H1 (cell line): ENCODE measurements around the gene CTTNBP2NL. TPM values are rescaled to one million over a fixed set of nuclear protein-coding genes. Genes with fewer than 3 reads are reported as not detected.

Experiments used
- CTCF ChIA-PET: fragments of 300-600 bp; sonication (Branson Sonifier 250); formaldehyde crosslinking; loops from one replicate; lab custom pipeline; 2021; ENCODE audit not compliant: partially characterized antibody; lab: Charles Lee
- POLR2A ChIA-PET: fragments of 300-600 bp; sonication (Branson Sonifier 250); formaldehyde crosslinking; loops from one replicate; lab custom pipeline; 2021; ENCODE audit warnings: inconsistent platforms; ENCODE audit not compliant: partially characterized antibody; lab: Charles Lee
- DNase-seq, 2 experiments: peaks; one replicate each; pipeline versions ENCODE4 v3.0.0 to v3.0.0-alpha.2; 2010 to 2022; ENCODE audit warnings: low spot score in 2 of 2, low read depth in 1 of 2, mixed read lengths in 1 of 2
- FAIRE-seq: peaks from 2 replicates; lab custom pipeline; 2011; peaks lifted over from hg19 to GRCh38; lab: Jason Lieb, UNC
- H2AFZ ChIP-seq: 2 replicates; pipeline ENCODE4 v1.8.1; 2012; ENCODE audit warnings: low read length, inconsistent platforms
- H2AK5ac ChIP-seq: 2 replicates; pipeline ENCODE4 v1.6.1; 2013; ENCODE audit warnings: low read depth, low read length
- H2BK120ac ChIP-seq: replicated peaks from 2 replicates; pipeline ENCODE3; 2013; ENCODE audit warnings: low read depth, low read length, inconsistent platforms
- H2BK12ac ChIP-seq: 2 replicates; pipeline ENCODE4 v1.6.1; 2013; ENCODE audit warnings: low read depth, low read length
- H2BK15ac ChIP-seq: 2 replicates; pipeline ENCODE4 v1.6.1; 2013; ENCODE audit warnings: low read length
- H2BK20ac ChIP-seq: 2 replicates; pipeline ENCODE4 v1.6.1; 2013; ENCODE audit warnings: low read length
- H2BK5ac ChIP-seq: 2 replicates; pipeline ENCODE4 v1.6.1; 2013; ENCODE audit warnings: low read depth, low read length
- H3K14ac ChIP-seq: 2 replicates; pipeline ENCODE4 v1.6.1; 2013; ENCODE audit warnings: inconsistent platforms; ENCODE audit not compliant: insufficient read length
- H3K18ac ChIP-seq: 2 replicates; pipeline ENCODE4 v1.6.1; 2013; ENCODE audit warnings: low read length; ENCODE audit errors: extremely low read depth
- H3K23ac ChIP-seq: 2 replicates; pipeline ENCODE4 v1.6.1; 2013; ENCODE audit warnings: inconsistent platforms; ENCODE audit not compliant: insufficient read length
- H3K23me2 ChIP-seq: 2 replicates; pipeline ENCODE4 v1.6.1; 2013; ENCODE audit warnings: low read depth, low read length
- H3K27ac ChIP-seq: 2 replicates; pipeline ENCODE4 v1.6.1; 2011; ENCODE audit warnings: low read depth, low read length, inconsistent platforms
- H3K27me3 ChIP-seq, 4 experiments: replicated peaks in 1 of 4; 1 replicate in 1 of 4; 2 replicates in 3 of 4; pipeline versions ENCODE4 v1.6.1 to v1.8.1; 2011 to 2013; ENCODE audit warnings: low read length in 3 of 4, mild to moderate bottlenecking in 3 of 4, inconsistent platforms in 2 of 4, mixed read lengths in 2 of 4, moderate library complexity in 1 of 4; ENCODE audit not compliant: control insufficient read depth in 3 of 4, insufficient read depth in 3 of 4; ENCODE audit errors: extremely low read depth in 1 of 4
- H3K36me3 ChIP-seq, 4 experiments: 2 replicates each; pipeline versions ENCODE4 v1.6.1 to v1.8.1; 2011 to 2013; ENCODE audit warnings: mild to moderate bottlenecking in 4 of 4, low read length in 3 of 4, moderate library complexity in 2 of 4, control low read depth in 1 of 4, inconsistent platforms in 1 of 4; ENCODE audit not compliant: insufficient read depth in 4 of 4, control insufficient read depth in 2 of 4
- H3K4ac ChIP-seq: replicated peaks from 2 replicates; pipeline ENCODE3; 2013; ENCODE audit warnings: low read length, low read depth, mixed read lengths, inconsistent platforms; ENCODE audit not compliant: insufficient read length
- H3K4me1 ChIP-seq, 4 experiments: replicated peaks in 1 of 4; 1 replicate in 1 of 4; 2 replicates in 3 of 4; pipeline versions ENCODE4 v1.6.1 to v1.8.1; 2011 to 2013; ENCODE audit warnings: low read length in 3 of 4, inconsistent platforms in 2 of 4, mixed read lengths in 1 of 4; ENCODE audit not compliant: insufficient read depth in 4 of 4, control insufficient read depth in 3 of 4
- H3K4me2 ChIP-seq, 2 experiments: 2 replicates each; pipeline versions ENCODE4 v1.6.1 to v1.8.1; 2011 to 2013; ENCODE audit warnings: low read depth in 2 of 2, low read length in 2 of 2, control low read depth in 1 of 2, inconsistent platforms in 1 of 2, mild to moderate bottlenecking in 1 of 2; ENCODE audit not compliant: insufficient read depth in 1 of 2
- H3K4me3 ChIP-seq, 4 experiments: fragments of 200-600, 300-600 bp in 1 of 4; sonication (generic), shearing (Covaris generic), sonication (Bioruptor Twin) in 1 of 4; 2 replicates each; pipeline versions ENCODE4 v1.5.1 to v1.8.1; 2011 to 2016; ENCODE audit warnings: low read length in 4 of 4, low read depth in 3 of 4, control low read depth in 2 of 4, inconsistent platforms in 2 of 4, mild to moderate bottlenecking in 2 of 4, mixed read lengths in 1 of 4, moderate library complexity in 1 of 4; ENCODE audit not compliant: insufficient read depth in 2 of 4; ENCODE audit errors: extremely low read depth in 1 of 4
- H3K56ac ChIP-seq: replicated peaks from 2 replicates; pipeline ENCODE3; 2013; ENCODE audit warnings: low read depth, mild to moderate bottlenecking, mixed read lengths, low read length, inconsistent platforms; ENCODE audit not compliant: insufficient read length
- H3K79me1 ChIP-seq: 2 replicates; pipeline ENCODE4 v1.6.1; 2013; ENCODE audit warnings: low read depth, low read length, control low read depth
- H3K79me2 ChIP-seq, 2 experiments: 2 replicates each; pipeline versions ENCODE4 v1.6.1 to v1.8.1; 2012 to 2013; ENCODE audit warnings: low read length in 2 of 2, mild to moderate bottlenecking in 2 of 2, inconsistent platforms in 1 of 2; ENCODE audit not compliant: insufficient read depth in 2 of 2, control insufficient read depth in 1 of 2
- H3K9ac ChIP-seq, 4 experiments: replicated peaks in 1 of 4; 1 replicate in 1 of 4; 2 replicates in 3 of 4; pipeline versions ENCODE4 v1.6.1 to v1.8.1; 2011 to 2013; ENCODE audit warnings: low read depth in 3 of 4, low read length in 3 of 4, control low read depth in 2 of 4, mild to moderate bottlenecking in 2 of 4, moderate library complexity in 2 of 4, inconsistent platforms in 1 of 4; ENCODE audit errors: extremely low read depth in 1 of 4
- H3K9me3 ChIP-seq, 2 experiments: 2 replicates each; pipeline versions ENCODE4 v1.6.1 to v1.8.1; 2012 to 2013; ENCODE audit warnings: mild to moderate bottlenecking in 2 of 2, moderate library complexity in 2 of 2, control low read depth in 1 of 2, inconsistent platforms in 1 of 2, low read depth in 1 of 2, low read length in 1 of 2, mixed read lengths in 1 of 2; ENCODE audit not compliant: insufficient read depth in 2 of 2
- H4K20me1 ChIP-seq, 2 experiments: replicated peaks in 1 of 2; 2 replicates each; pipeline versions ENCODE3 to v1.8.1; 2011 to 2013; ENCODE audit warnings: inconsistent platforms in 2 of 2, low read length in 2 of 2, mild to moderate bottlenecking in 1 of 2; ENCODE audit not compliant: insufficient read depth in 2 of 2, control insufficient read depth in 1 of 2
- H4K5ac ChIP-seq: 2 replicates; pipeline ENCODE4 v1.6.1; 2013; ENCODE audit warnings: low read length, low read depth, mixed read lengths, inconsistent platforms; ENCODE audit not compliant: insufficient read length
- H4K8ac ChIP-seq: 2 replicates; pipeline ENCODE4 v1.8.0; 2013; ENCODE audit warnings: mild to moderate bottlenecking, moderate library complexity, low read length, inconsistent platforms; ENCODE audit not compliant: insufficient read depth; ENCODE audit errors: extremely low read depth
- H4K91ac ChIP-seq: replicated peaks from 2 replicates; pipeline ENCODE3; 2013; ENCODE audit warnings: low read length, mixed read lengths, inconsistent platforms; ENCODE audit not compliant: insufficient read length
- ASH2L ChIP-seq: fragments of 200-600, 300-600 bp; sonication (generic); IDR thresholded peaks from one replicate; pipeline ENCODE4 v1.7.1; 2017; ENCODE audit warnings: low read length
- SAP30 ChIP-seq: fragments of 300-600 bp; sonication (generic); IDR thresholded peaks from 2 replicates; pipeline ENCODE4 v1.7.1; 2012; ENCODE audit warnings: low read length, moderate library complexity, mild to moderate bottlenecking, inconsistent platforms; ENCODE audit not compliant: insufficient read depth, insufficient replicate concordance
- WGBS, 2 experiments: shearing (Covaris generic) in 1 of 2; methylation state at CpG; one replicate each; pipeline versions ENCODE4 v1.1.6 to v1.1.7; 2013 to 2015; ENCODE audit warnings: low lambda C conversion rate in 2 of 2, mixed read lengths in 2 of 2, inconsistent platforms in 1 of 2, low coverage in 1 of 2, missing lambda C conversion rate in 1 of 2; ENCODE audit not compliant: insufficient replicate concordance in 2 of 2, insufficient coverage in 1 of 2, insufficient read length in 1 of 2; ENCODE audit errors: extremely low coverage in 1 of 2, missing lambda C conversion rate in 1 of 2; 5-methylcytosine and 5-hydroxymethylcytosine counted together
- microRNA-seq, 2 experiments: library from miRNA; unstranded; fragments of <30 nt; microRNA quantifications; one replicate each; pipeline versions ENCODE4 to v1.2.0, GENCODE V29; 2016 to 2020; ENCODE audit warnings: borderline microRNAs expressed in 2 of 2, borderline number of aligned reads in 2 of 2, borderline replicate concordance in 1 of 2
- polyA plus RNA-seq, 7 experiments: library from polyadenylated mRNA; depleted of rRNA in 3 of 7; stranded (reverse) in 5 of 7; unstranded in 2 of 7; fragments of >200 nt in 5 of 7; fragments of 200-250 nt in 2 of 7; gene quantifications; 1 replicate in 5 of 7; 2 replicates in 1 of 7; 4 replicates in 1 of 7; pipeline versions ENCODE4 v1.2.1 to v1.2.3, GENCODE V29; 2011 to 2013; ENCODE audit warnings: missing spikeins in 2 of 7, mixed read lengths in 2 of 7
- small RNA-seq: library from polyadenylated mRNA; stranded (forward); fragments of <200 nt; extraction: miRNeasy Mini kit (QIAGEN cat#:217004); gene quantifications from one replicate; pipeline ENCODE3, GENCODE V24; 2013; ENCODE audit not compliant: insufficient read depth
- total RNA-seq: library from RNA; stranded (reverse); fragmentation: NEBNext Ultra II Directional; extraction: Animal tissue kit (Norgen Biotek cat#: 25700); gene quantifications from 2 replicates; pipeline ENCODE4 v1.2.1, GENCODE V29; 2021

The CTTNBP2NL gene
- total and polyA plus RNA-seq, 2 of the 8 experiments (the other 6 are each of a cell fraction or from before 2014, with no cell fraction given), result 6.4 to 35.1 TPM

DNA sequence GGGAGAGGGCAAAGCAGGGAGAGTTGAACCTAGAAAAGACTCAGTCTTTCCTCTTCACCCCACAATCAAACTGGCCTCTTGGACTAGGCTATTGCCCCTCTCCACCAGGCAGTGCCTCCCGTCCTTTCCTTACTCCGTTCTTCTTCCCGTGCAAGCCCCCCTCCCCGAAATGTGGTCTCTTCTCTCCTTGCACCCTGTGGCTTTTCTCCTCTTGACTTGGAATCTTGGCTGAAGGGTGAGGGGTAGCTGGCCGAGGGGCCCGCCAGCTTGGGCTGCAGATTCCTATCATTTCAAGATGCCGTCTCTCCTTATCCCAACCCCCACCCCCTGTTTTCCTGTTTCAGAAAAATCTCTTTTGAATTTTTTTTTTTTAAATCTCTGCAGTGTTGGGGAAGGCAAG, 114.3 kb downstream of the CTTNBP2NL start:
- no peak overlapping the region for H3K23ac ChIP-seq
- no peak overlapping the region for H3K9ac ChIP-seq
- H3K14ac ChIP-seq, result no peak overlapping the region
- H2BK20ac ChIP-seq, result 0 out of 2 replicates have a peak overlapping the region, but pooled peaks have one; percentile 2
- H3K4me1 ChIP-seq, result peaks cover 0 to 18% (median 8%) of the 10 kb centered on the region in 4 experiments; a peak in 5 of 7 replicates
- no peaks in the 10 kb centered on the region; a peak in 1 of 8 replicates for H3K36me3 ChIP-seq
- WGBS, 2 experiments, result 22% methylated on average over 5 of the region's 7 CpGs; no CpG with 5 or more reads in 1 of the 2 experiments
- peaks cover 26 to 75% (median 59%) of the 10 kb centered on the region in 4 experiments for H3K27me3 ChIP-seq
- DNase-seq (no peak), FAIRE-seq (no peak)
- no peak overlapping the region for H2AK5ac ChIP-seq
- H2BK120ac ChIP-seq, result no peak overlapping the region
- H2BK5ac ChIP-seq, result no peak overlapping the region
- peaks cover 17% of the 10 kb centered on the region for H3K23me2 ChIP-seq
- ChIA-PET CTCF (interaction anchor here (1.4 to 6.4 kb wide), 6 partner anchors 8 to 163 kb away, joined by 3 to 28 read pairs (median 4); no protein-coding TSS in a partner anchor), POLR2A (interaction anchor here (0.6 to 4.0 kb wide), 6 partner anchors 13 to 192 kb away, joined by 3 to 22 read pairs (median 3); no protein-coding TSS in a partner anchor)
- H3K79me1 ChIP-seq, result no peaks in the 10 kb centered on the region
- no peak overlapping the region for H3K56ac ChIP-seq
- no peak overlapping the region for H4K5ac ChIP-seq
- H3K4me3 ChIP-seq, result peak overlapping the region; percentile 34 to 84 (median 77); a peak in 5 of 8 replicates
- H2BK12ac ChIP-seq, result peak overlapping the region; percentile 18; the same call in 1 of the 2 replicates
- H3K4me2 ChIP-seq, result peak overlapping the region; percentile 66 to 98
- H3K9me3 ChIP-seq, result no peaks in the 10 kb centered on the region
- H3K4ac ChIP-seq, result no peak overlapping the region
- TF ChIP-seq ASH2L (peak; percentile 22), SAP30 (no peak)
- H3K27ac ChIP-seq, result no peak overlapping the region
- peak overlapping the region; percentile 39; the same call in 1 of the 2 replicates for H3K18ac ChIP-seq
- no peaks in the 10 kb centered on the region for H3K79me2 ChIP-seq
- peak overlapping the region; percentile 1; the same call in 1 of the 2 replicates for H2BK15ac ChIP-seq
- no peak overlapping the region for H4K8ac ChIP-seq
- no peaks in the 10 kb centered on the region for H4K20me1 ChIP-seq
- no peak overlapping the region for H4K91ac ChIP-seq
- H2AFZ ChIP-seq, result peak overlapping the region; percentile 67

Small RNA genes within 50 kb of the gene (microRNA-seq; reads per million reads assigned to microRNA genes)
- gene MIR4256, result 0 reads per million in 2 experiments

Small RNA genes within 50 kb of the gene (small RNA-seq; reads per million reads assigned to genes)
- gene RF01210, result not detected

Other genes with a start within 250 kb of the CTTNBP2NL start
- gene WNT2B, start 112.8 kb downstream of the CTTNBP2NL start, total RNA-seq, result 0.90 and 2.0 TPM in 2 replicates
- 0.33 and 0.60 TPM in 2 replicates for gene WNT2B, start 112.8 kb downstream of the CTTNBP2NL start, polyA plus RNA-seq (2011; rRNA removed)
- gene ST7L, start 222.9 kb downstream of the CTTNBP2NL start, total RNA-seq, result 16.2 and 18.1 TPM in 2 replicates
- 9.6 and 10.5 TPM in 2 replicates for gene ST7L, start 222.9 kb downstream of the CTTNBP2NL start, polyA plus RNA-seq (2011; rRNA removed)
- gene CAPZA1, start 223.6 kb downstream of the CTTNBP2NL start, total RNA-seq, result 107 and 114 TPM in 2 replicates
- gene CAPZA1, start 223.6 kb downstream of the CTTNBP2NL start, polyA plus RNA-seq (2011; rRNA removed), result 23.3 and 48.9 TPM in 2 replicates